Measurements from ENCODE around the gene TULP4.
"Not testable (repeated sequence)": the region's sequence is repeated elsewhere in the genome, so short reads cannot be mapped to it uniquely, and the experiment has no call there.

The TULP4 gene

GRCh38 chr6:158321960-158322359, 9.7 kb downstream of the TULP4 start:
- DNase-seq, result no peak
- intact Hi-C loops (cut with DNase I), result no loop called here

- intact Hi-C loops (cut with DNase I), result no loop called here
- DNase-seq, result no peak
Measured at GRCh38 chr6:158322400-158322723, 10.1 kb downstream of the TULP4 start.

- intact Hi-C loops (cut with DNase I), result no loop called here
- DNase-seq, result no peak
Measured at GRCh38 chr6:158322724-158323560, 10.7 kb downstream of the TULP4 start.

GRCh38 chr6:158323561-158323958, 11.3 kb downstream of the TULP4 start:
- intact Hi-C loops (cut with DNase I), result no loop called here
- no peak for DNase-seq

GRCh38 chr6:158324136-158324535, 11.9 kb downstream of the TULP4 start:
- intact Hi-C loops (cut with DNase I), result no loop called here
- no peak for DNase-seq

- no peak for DNase-seq
- intact Hi-C loops (cut with DNase I), result no loop called here
Measured at GRCh38 chr6:158327211-158327610, 14.9 kb downstream of the TULP4 start.

GRCh38 chr6:158328952-158329351, 16.7 kb downstream of the TULP4 start:
- DNase-seq, result no peak
- intact Hi-C loops (cut with DNase I), result no loop called here

- intact Hi-C loops (cut with DNase I), result no loop called here
- no peak for DNase-seq
Measured at GRCh38 chr6:158329531-158329930, 17.3 kb downstream of the TULP4 start.

GRCh38 chr6:158330016-158330415, 17.8 kb downstream of the TULP4 start:
- DNase-seq, result peak in 1 of 42 donors; percentile 50
- intact Hi-C loops (cut with DNase I), result no loop called here

GRCh38 chr6:158332237-158332636, 20.0 kb downstream of the TULP4 start:
- intact Hi-C loops (cut with DNase I), result no loop called here
- no peak for DNase-seq

- DNase-seq, result no peak
Measured at GRCh38 chr6:158333094-158333493, 20.8 kb downstream of the TULP4 start.

GRCh38 chr6:158334534-158334933, 22.3 kb downstream of the TULP4 start:
- no peak for DNase-seq
- intact Hi-C loops (cut with DNase I), result no loop called here

More at GRCh38 chr6:158333094-158333493, 20.8 kb downstream of the TULP4 start:
- intact Hi-C loops (cut with DNase I), result no loop called here

- intact Hi-C loops (cut with DNase I), result no loop called here
- no peak for DNase-seq
Measured at GRCh38 chr6:158337332-158337731, 25.1 kb downstream of the TULP4 start.

GRCh38 chr6:158338311-158339112, 26.2 kb downstream of the TULP4 start:
- intact Hi-C loops (cut with DNase I), result no loop called here
- no peak for DNase-seq

GRCh38 chr6:158339197-158339596, 26.9 kb downstream of the TULP4 start:
- intact Hi-C loops (cut with DNase I); DNase-seq: not testable (repeated sequence)

GRCh38 chr6:158340252-158340651, 28.0 kb downstream of the TULP4 start:
- no peak for DNase-seq
- intact Hi-C loops (cut with DNase I), result no loop called here

GRCh38 chr6:158344534-158344933, 32.3 kb downstream of the TULP4 start:
- intact Hi-C loops (cut with DNase I), result no loop called here
- no peak for DNase-seq

GRCh38 chr6:158345444-158345843, 33.2 kb downstream of the TULP4 start:
- DNase-seq; intact Hi-C loops (cut with DNase I): not testable (repeated sequence)

GRCh38 chr6:158347335-158347734, 35.1 kb downstream of the TULP4 start:
- intact Hi-C loops (cut with DNase I), result no loop called here
- DNase-seq, result no peak

- DNase-seq; intact Hi-C loops (cut with DNase I): not testable (repeated sequence)
Measured at GRCh38 chr6:158348737-158349504, 36.7 kb downstream of the TULP4 start.
